ENCODE data around the gene MCFD2. TPM values are rescaled to one million over a fixed set of nuclear protein-coding genes. Genes with fewer than 3 reads are reported as not detected.
"Not testable (repeated sequence)": the region's sequence is repeated elsewhere in the genome, so short reads cannot be mapped to it uniquely, and the experiment has no call there.

Gene MCFD2
- total RNA-seq, 1 donor from 2014 or later, result 104 TPM

GRCh38 chr2:46909150-46909549, 6.5 kb downstream of the MCFD2 start:
- TF ChIP-seq, protein P1, sequence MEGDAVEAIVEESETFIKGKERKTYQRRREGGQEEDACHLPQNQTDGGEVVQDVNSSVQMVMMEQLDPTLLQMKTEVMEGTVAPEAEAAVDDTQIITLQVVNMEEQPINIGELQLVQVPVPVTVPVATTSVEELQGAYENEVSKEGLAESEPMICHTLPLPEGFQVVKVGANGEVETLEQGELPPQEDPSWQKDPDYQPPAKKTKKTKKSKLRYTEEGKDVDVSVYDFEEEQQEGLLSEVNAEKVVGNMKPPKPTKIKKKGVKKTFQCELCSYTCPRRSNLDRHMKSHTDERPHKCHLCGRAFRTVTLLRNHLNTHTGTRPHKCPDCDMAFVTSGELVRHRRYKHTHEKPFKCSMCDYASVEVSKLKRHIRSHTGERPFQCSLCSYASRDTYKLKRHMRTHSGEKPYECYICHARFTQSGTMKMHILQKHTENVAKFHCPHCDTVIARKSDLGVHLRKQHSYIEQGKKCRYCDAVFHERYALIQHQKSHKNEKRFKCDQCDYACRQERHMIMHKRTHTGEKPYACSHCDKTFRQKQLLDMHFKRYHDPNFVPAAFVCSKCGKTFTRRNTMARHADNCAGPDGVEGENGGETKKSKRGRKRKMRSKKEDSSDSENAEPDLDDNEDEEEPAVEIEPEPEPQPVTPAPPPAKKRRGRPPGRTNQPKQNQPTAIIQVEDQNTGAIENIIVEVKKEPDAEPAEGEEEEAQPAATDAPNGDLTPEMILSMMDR (IDR thresholded peaks at IDR 0.05), result no peak
- Histone ChIP-seq H3K27ac (no peak overlapping the region), H3K27me3 (no peaks in the 10 kb centered on the region), H3K36me3 (peaks cover 59% of the 10 kb centered on the region), H3K4me1 (peaks cover 20% of the 10 kb centered on the region), H3K4me3 (no peak overlapping the region), H3K9me3 (no peaks in the 10 kb centered on the region)
- intact Hi-C loops (cut with DNase I), result no loop called here
- peak; percentile 63 for ATAC-seq
- no peak for DNase-seq

- H3K27me3 ChIP-seq; H3K27ac ChIP-seq; intact Hi-C loops (cut with DNase I); H3K9me3 ChIP-seq; DNase-seq; ATAC-seq; H3K4me3 ChIP-seq; H3K4me1 ChIP-seq: not testable (repeated sequence)
- H3K36me3 ChIP-seq, result peaks cover 56% of the 10 kb centered on the region
Measured at GRCh38 chr2:46904908-46905678, 10.5 kb downstream of the MCFD2 start.

GRCh38 chr2:46902980-46903379, 12.6 kb downstream of the MCFD2 start:
- ATAC-seq; H3K9me3 ChIP-seq; H3K4me3 ChIP-seq; H3K27me3 ChIP-seq; DNase-seq; intact Hi-C loops (cut with DNase I); H3K4me1 ChIP-seq: not testable (repeated sequence)
- H3K36me3 ChIP-seq, result peaks cover 39% of the 10 kb centered on the region
- H3K27ac ChIP-seq, result peak overlapping the region; percentile 17

GRCh38 chr2:46902465-46902864, 13.1 kb downstream of the MCFD2 start:
- Histone ChIP-seq H3K27ac (no peak overlapping the region), H3K4me1 (no peaks in the 10 kb centered on the region), H3K36me3 (peaks cover 34% of the 10 kb centered on the region), H3K9me3 (no peaks in the 10 kb centered on the region), H3K27me3 (no peaks in the 10 kb centered on the region), H3K4me3 (no peak overlapping the region)
- TF ChIP-seq, protein P1 (IDR thresholded peaks at IDR 0.05), result no peak
- intact Hi-C loops (cut with DNase I), result no loop called here
- DNase-seq (no peak), ATAC-seq (no peak)

DNA sequence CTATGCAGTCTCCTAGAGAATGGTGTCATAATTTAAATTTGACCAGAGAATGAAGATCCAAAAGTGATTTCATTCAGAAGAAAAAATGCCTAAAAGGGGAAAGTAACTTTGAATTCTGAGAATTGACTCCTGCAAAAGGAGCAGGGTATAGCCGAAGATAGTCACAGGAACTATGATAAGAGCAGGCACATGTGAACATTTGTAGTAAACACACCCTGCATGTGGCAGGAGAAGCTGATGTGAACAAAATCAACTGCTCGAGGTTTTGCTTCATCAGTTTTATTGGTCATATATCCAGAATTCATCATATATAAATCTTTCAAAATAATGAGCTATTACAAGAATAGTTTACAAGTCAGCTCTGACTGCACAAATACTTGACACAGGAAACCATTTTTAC, 14.0 kb downstream of the MCFD2 start:
- H3K4me1 ChIP-seq, result no peaks in the 10 kb centered on the region
- ATAC-seq (no peak), DNase-seq (no peak)
- H3K4me3 ChIP-seq, result no peak overlapping the region
- no peak overlapping the region for H3K27ac ChIP-seq
- H3K27me3 ChIP-seq, result no peaks in the 10 kb centered on the region
- intact Hi-C loops (cut with DNase I), result no loop called here
- H3K9me3 ChIP-seq, result no peaks in the 10 kb centered on the region
- peaks cover 25% of the 10 kb centered on the region for H3K36me3 ChIP-seq
- TF ChIP-seq, protein P1 (IDR thresholded peaks at IDR 0.05), result no peak

- no peaks in the 10 kb centered on the region for H3K27me3 ChIP-seq
- ATAC-seq (no peak), DNase-seq (no peak)
- H3K27ac ChIP-seq, result no peak overlapping the region
- no peaks in the 10 kb centered on the region for H3K9me3 ChIP-seq
- peaks cover 15% of the 10 kb centered on the region for H3K36me3 ChIP-seq
- intact Hi-C loops (cut with DNase I), result no loop called here
- no peaks in the 10 kb centered on the region for H3K4me1 ChIP-seq
- no peak overlapping the region for H3K4me3 ChIP-seq
- TF ChIP-seq, protein P1 (IDR thresholded peaks at IDR 0.05), result no peak
Measured at GRCh38 chr2:46900381-46900780, 15.2 kb downstream of the MCFD2 start.

Data from upper lobe of right lung (tissue), 1 donor.